Right hindlimb (tissue), 1 donor: Measurements from ENCODE around the gene PGGHG.

Source experiments
- DNase-seq: peaks from one replicate; pipeline ENCODE4 v3.0.0-alpha.2; 2018

The PGGHG gene

GRCh38 chr11:270451-271318, 18.2 kb upstream of the PGGHG start:
- no peak for DNase-seq

- DNase-seq: no peak
These were observed 17.6 kb upstream of the PGGHG start for GRCh38 chr11:271319-271715.

GRCh38 chr11:272195-272930, 16.6 kb upstream of the PGGHG start:
- no peak for DNase-seq

DNA sequence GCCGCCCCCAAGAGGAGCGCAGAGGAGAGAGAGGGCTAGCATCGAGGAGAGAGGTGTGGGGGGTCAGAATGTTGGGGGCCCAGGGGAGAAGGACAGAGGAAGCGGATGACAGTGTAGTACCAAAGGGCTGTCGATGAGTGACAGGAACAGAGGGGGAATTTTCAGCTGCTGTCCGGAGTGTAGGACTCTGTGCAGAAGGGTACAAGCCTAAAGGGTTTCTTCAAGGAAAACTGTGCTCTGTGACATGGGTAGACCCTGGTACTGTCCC, 16.1 kb upstream of the PGGHG start:
- DNase-seq: no peak

DNA sequence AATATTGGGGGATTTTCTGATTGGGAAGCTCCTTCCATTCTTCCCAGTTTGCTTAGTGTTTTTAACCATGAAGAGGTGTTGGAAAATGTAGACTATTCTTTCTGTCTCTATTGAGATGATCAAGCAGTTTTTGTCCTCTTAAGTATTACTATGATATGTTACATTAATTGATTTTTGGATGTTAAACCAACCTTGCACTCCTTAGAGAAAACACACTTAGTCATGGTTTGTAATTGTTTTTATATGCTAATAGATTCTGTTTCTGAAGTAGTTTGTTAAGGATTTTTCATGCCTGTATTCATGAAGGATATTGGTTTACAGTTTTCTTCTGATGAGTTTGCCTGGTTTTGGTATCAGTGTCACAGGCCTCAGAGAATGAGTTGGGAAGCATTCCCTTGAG, 12.7 kb upstream of the PGGHG start:
- DNase-seq: no peak

- DNase-seq: no peak
These were observed 10.7 kb upstream of the PGGHG start, which contains the start of gene NLRP6 for GRCh38 chr11:278001-278951. Gene NLRP6 (plus strand): TSS chr11:278407. CDS start chr11:278570, 163 bp downstream.

DNA sequence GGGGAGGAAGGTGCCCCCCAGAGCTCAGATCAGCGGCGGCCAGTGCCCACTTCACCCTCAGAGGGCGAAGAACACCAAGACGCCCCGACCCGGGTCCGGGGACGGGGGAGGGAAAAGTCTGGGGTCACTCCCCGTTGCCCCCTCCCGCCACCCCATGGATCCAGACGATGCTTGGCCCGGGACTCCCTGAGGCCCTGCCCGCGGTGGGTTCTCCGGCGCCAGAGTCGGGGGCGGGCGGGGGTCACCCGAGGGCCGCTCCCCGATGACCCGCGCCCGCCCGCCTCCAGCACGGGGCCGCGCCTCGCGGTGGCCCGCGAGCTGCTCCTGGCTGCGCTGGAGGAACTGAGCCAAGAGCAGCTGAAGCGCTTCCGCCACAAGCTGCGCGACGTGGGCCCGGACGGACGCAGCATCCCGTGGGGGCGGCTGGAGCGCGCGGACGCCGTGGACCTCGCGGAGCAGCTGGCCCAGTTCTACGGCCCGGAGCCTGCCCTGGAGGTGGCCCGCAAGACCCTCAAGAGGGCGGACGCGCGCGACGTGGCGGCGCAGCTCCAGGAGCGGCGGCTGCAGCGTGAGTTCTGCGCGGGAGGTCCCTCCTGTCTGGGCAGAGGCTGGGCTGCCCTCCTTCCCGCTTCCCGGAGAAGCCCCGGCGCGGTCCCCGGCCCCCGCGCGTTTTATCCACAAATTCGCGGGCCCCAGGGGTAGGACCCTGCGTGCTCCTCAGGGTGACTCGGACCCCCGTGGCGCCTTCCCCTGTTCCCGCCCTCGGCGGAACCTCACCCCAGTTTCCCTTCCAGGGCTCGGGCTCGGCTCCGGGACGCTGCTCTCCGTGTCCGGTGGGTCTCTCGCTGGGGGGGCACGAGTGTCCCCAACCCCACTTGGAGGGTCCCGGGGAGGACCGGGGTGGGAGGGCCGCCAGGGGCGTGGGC, 9.6 kb upstream of the PGGHG start:
- DNase-seq: no peak

DNA sequence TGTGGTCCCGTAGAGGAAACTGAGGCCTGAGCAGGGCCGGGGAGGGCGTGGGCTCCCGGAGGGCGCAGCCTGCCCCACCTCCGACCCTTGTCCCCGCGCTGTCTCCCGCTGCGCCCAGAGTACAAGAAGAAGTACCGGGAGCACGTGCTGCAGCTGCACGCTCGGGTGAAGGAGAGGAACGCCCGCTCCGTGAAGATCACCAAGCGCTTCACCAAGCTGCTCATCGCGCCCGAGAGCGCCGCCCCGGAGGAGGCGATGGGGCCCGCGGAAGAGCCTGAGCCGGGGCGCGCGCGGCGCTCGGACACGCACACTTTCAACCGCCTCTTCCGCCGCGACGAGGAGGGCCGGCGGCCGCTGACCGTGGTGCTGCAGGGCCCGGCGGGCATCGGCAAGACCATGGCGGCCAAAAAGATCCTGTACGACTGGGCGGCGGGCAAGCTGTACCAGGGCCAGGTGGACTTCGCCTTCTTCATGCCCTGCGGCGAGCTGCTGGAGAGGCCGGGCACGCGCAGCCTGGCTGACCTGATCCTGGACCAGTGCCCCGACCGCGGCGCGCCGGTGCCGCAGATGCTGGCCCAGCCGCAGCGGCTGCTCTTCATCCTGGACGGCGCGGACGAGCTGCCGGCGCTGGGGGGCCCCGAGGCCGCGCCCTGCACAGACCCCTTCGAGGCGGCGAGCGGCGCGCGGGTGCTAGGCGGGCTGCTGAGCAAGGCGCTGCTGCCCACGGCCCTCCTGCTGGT, 8.8 kb upstream of the PGGHG start:
- DNase-seq: no peak

- no peak for DNase-seq
These were observed 8.0 kb upstream of the PGGHG start for GRCh38 chr11:280706-281485.

GRCh38 chr11:281486-282161, 7.3 kb upstream of the PGGHG start:
- no peak for DNase-seq

- no peak for DNase-seq
These were observed 6.8 kb upstream of the PGGHG start for GRCh38 chr11:282171-282570.

- no peak for DNase-seq
These were observed 6.1 kb upstream of the PGGHG start for GRCh38 chr11:282630-283360.

DNA sequence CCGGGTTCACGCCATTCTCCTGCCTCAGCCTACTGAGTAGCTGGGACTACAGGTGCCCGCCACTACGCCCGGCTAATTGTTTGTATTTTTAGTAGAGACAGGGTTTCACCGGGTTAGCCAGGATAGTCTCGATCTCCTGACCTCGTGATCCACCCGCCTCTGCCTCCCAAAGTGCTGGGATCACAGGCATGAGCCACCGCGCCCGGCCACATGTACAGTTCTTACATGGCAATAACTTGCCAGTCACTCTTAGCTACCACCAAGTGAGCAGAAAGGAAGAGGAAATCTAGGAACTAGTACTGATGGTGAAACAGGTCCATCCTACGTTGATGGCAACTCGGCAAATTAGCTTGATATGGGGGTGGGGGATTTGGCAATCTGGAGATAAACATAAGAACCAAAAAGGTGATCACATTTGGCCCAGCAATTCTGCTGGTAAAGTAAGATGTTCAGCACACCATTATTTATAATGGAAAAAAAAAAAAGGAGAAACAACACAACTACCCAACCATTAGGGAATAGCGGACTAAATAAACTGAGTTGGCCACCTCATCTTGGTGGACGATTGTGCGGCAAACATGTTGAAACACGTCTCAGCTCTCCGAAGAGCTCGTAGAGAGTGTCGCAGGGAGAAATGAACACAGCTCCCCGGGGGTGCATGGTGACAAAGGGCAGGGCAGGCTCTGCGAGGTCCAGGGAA, 5.4 kb upstream of the PGGHG start:
- no peak for DNase-seq

DNA sequence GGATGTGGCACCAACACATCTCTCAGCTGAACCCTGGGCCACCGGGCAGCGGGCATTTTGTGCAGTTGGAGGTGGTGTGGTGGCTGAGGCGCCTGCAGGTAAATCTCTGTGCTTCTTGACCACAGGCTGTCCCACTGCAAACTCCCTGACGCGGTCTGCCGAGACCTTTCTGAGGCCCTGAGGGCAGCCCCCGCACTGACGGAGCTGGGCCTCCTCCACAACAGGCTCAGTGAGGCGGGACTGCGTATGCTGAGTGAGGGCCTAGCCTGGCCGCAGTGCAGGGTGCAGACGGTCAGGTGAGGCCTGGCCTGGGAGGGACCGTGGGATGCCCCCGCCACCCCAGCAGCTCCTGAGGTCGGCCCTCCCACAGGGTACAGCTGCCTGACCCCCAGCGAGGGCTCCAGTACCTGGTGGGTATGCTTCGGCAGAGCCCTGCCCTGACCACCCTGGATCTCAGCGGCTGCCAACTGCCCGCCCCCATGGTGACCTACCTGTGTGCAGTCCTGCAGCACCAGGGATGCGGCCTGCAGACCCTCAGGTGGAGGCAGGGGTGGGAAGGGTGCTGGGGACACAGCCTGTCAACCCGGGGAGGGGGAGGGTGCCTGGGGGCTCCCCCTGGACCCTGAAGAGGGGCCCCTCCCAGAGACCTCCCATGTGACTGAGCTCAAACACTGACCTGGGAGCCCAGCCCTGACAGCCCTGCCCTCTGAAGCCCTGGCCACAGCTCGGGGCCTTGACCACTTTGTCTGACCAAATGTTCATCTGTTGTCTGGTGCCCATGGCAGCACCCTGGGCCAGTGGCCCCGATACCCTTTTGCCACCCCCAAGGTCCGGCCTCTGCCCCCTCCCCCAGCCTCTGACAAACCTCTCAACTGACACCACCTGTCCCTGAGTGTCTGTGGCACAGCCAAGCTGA, 4.6 kb upstream of the PGGHG start:
- DNase-seq: no peak

DNA sequence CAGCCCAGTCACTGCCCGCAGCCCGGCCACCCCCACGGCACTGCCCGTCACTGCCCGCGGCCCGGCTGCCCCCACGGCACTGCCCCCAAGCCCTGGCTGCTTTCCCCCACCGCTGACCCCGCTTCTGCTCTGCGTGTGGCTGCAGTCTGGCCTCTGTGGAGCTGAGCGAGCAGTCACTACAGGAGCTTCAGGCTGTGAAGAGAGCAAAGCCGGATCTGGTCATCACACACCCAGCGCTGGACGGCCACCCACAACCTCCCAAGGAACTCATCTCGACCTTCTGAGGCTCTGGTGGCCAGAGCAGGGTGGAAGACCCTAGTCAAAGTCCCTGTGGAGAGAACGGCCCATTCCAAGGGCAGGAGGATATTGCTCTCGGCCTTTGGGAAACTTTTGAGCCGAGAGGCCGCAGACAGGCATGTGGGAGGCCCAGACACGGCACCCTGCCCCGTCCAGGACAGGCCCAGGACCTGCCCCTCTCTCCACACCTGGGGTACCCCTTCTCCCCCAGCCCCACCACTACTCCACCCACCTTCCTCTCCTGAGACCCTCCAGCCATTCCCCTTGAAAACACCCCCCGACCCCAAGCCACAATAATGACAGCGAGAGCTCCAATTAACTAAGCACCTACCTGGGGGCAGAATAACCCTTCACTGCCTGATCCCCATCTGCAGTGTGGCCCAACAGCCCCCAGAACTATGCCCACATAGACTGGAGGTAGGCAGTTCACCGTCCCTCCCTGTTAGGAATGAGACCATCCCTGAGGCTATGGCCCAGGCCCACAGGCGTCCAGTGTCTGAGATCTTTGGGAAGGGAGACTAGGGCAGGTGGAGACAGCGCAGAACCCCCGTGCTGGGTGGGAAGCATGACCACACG, 3.7 kb upstream of the PGGHG start:
- DNase-seq: no peak

GRCh38 chr11:285894-286220, 3.1 kb upstream of the PGGHG start:
- DNase-seq: no peak
